CD4-positive, alpha-beta T cell treated with Interleukin-15 for 1 hour (primary cell): ENCODE measurements around the gene ZC3H14.
A peak's percentile ranks its signal among the peaks of the same experiment; 100 is the strongest.
"Not testable (repeated sequence)": the region's sequence is repeated elsewhere in the genome, so short reads cannot be mapped to it uniquely, and the experiment has no call there.

Experiments
- DNase-seq: peaks from one replicate; pipeline ENCODE4 v3.0.0-alpha.2; 2020

The ZC3H14 gene, protein sequence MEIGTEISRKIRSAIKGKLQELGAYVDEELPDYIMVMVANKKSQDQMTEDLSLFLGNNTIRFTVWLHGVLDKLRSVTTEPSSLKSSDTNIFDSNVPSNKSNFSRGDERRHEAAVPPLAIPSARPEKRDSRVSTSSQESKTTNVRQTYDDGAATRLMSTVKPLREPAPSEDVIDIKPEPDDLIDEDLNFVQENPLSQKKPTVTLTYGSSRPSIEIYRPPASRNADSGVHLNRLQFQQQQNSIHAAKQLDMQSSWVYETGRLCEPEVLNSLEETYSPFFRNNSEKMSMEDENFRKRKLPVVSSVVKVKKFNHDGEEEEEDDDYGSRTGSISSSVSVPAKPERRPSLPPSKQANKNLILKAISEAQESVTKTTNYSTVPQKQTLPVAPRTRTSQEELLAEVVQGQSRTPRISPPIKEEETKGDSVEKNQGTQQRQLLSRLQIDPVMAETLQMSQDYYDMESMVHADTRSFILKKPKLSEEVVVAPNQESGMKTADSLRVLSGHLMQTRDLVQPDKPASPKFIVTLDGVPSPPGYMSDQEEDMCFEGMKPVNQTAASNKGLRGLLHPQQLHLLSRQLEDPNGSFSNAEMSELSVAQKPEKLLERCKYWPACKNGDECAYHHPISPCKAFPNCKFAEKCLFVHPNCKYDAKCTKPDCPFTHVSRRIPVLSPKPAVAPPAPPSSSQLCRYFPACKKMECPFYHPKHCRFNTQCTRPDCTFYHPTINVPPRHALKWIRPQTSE

GRCh38 chr14:88562831-88563686 is at the start of gene ZC3H14:
Gene ZC3H14 (plus strand): TSS chr14:88563037. CDS start chr14:88563134, 97 bp downstream.
- peak; percentile 90 for DNase-seq

DNA sequence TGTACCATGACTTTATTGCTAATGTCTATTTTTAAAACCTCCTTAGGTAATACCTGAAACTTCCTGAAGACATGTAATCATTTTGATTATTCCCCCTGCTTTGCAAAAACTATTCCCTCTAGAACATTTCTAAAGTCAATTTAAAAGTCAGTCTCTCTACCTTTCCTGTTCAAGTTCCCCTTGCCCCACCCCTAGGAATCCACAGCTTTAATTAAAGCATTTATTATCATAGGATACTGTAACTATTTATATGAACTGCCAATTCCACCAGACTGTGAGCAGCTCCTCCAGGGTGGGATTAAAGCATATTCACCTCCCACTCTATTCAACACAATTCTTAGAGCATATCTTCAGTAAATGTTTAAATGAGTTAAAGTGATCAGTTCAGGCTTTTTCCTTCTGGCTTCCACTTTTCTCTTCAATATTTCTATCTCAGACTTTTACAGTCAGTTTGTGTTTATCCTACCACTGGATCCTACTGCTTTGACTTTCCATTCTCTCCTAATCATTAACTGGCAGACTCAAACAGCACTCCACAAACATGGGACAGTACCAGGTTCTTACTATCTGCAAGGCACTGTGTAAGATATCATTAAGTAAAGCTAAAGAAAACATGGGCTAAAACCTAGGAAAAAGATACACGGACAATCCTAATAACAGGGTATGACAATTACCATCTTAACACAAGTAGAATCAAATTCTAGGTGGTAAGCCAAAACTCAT is 47.2 kb upstream of the ZC3H14 start:
- no peak for DNase-seq

GRCh38 chr14:88516861-88517357 is 45.9 kb upstream of the ZC3H14 start:
- no peak for DNase-seq

GRCh38 chr14:88518592-88519512 is 44.0 kb upstream of the ZC3H14 start:
- DNase-seq, result no peak

DNA sequence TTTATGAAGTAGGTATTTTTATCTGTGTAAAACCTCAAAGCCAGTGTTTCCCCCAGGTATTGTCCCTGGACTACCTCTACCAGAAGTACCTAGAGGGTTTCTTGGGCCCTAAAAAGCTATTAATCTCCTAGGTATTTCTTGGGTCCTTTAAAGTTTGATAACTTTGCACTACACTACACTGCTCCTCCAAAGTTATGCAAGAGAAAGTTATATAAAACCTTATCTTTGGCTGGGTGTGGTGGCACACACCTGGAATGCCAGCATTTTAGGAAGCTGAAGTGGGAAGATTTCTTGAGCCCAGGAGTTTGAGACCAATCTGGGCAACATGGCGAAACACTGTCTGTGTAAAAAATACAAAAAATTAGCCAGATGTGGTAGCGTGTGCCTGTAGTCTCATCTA is 42.9 kb upstream of the ZC3H14 start:
- DNase-seq, result no peak

DNA sequence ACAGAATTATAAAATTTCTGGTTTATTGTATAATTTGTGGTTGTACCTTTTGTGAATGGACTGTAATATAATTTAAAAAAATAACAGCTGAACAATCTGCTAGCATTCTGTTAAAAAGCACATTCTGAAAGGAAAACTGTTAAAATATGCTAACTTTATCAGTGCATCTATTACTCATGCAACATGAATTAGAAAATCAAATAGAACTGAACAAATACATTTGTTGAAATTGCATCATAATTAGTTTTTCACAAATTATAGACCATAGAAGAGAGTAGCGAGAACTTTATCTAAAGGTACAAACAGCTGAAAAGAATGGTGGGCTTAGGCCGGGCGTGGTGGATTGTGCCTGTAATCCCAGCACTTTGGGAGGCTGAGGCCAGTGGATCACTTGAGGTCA is 41.0 kb upstream of the ZC3H14 start:
- DNase-seq, result no peak

DNA sequence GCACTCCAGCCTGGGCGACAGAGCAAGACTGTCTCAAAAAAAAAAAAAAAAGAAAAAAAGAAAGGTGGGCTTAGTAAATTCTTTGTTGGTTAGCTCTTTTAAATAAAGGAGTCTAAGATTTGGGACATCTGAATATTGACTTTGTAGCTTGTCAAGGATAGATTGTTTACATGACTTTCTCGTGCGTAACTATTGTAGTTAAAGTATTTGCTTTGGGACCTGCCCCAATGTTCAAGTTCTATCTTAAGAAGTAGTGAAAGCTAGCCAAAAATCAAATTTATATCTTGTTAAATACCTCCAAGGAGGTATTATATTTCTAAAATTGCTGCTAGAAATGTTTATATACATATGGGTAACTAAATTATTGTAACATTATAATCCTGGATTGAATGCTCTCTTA is 40.4 kb upstream of the ZC3H14 start:
- DNase-seq, result no peak

- not testable (repeated sequence) for DNase-seq
Measured at GRCh38 chr14:88529889-88530288, 32.9 kb upstream of the ZC3H14 start.

- no peak for DNase-seq
Measured at GRCh38 chr14:88533064-88533602, 29.7 kb upstream of the ZC3H14 start.

DNA sequence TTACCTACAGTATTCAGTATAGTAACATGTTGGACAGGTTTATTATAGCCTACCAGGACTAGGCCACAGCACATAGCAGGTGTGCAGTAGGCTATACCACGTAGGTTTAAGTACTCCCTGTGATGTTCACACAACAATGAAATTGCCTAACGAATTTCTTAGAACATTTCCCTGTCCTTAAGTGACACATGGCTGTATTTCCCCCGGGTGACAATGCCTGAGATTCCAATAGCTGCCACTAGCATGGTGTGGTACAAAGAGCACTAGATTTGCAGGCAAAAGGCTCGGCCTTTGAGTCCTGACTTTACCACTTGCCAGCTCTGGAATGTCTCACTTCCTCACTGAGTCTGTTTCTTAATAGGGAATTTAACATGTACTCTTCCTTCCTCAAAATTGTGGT is 27.7 kb upstream of the ZC3H14 start:
- DNase-seq, result no peak

DNA sequence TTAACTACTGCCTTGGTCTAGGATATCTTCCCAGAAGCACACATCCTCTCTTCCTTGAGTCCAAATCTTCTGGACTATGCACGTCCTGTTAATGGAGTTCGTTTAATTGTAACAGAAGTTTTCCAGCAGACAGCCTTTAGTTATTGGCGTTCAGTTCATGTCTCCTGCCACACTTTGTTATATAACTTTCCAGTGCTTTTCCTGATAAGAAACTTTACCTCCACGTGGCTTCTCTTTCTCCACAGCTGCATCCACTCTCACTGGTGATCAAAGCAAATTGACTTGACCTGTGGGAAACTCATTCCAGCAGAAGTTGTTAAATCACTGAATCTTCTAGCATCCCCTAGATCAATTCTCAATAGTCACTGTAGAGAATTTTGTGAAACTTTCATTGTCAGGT is 27.0 kb upstream of the ZC3H14 start:
- DNase-seq, result no peak

DNA sequence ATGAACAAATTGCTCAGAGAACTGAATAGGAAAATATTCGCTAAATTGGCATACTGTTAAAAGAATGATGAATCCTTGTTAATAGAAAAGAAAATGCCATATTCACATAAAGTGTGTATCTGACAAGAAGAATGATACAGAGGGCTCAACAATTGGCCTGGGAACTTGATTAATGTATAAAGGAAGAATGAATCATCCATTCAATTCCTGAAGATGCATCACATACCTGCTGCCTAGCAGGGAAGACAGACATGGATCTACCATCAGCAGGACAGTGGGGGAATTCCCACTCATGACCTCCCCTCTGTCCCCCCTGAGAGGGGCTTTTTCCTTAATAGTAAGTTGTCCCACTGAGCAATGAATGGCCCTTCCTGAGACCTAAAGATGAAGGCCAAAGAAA is 21.5 kb upstream of the ZC3H14 start:
- DNase-seq, result no peak

DNA sequence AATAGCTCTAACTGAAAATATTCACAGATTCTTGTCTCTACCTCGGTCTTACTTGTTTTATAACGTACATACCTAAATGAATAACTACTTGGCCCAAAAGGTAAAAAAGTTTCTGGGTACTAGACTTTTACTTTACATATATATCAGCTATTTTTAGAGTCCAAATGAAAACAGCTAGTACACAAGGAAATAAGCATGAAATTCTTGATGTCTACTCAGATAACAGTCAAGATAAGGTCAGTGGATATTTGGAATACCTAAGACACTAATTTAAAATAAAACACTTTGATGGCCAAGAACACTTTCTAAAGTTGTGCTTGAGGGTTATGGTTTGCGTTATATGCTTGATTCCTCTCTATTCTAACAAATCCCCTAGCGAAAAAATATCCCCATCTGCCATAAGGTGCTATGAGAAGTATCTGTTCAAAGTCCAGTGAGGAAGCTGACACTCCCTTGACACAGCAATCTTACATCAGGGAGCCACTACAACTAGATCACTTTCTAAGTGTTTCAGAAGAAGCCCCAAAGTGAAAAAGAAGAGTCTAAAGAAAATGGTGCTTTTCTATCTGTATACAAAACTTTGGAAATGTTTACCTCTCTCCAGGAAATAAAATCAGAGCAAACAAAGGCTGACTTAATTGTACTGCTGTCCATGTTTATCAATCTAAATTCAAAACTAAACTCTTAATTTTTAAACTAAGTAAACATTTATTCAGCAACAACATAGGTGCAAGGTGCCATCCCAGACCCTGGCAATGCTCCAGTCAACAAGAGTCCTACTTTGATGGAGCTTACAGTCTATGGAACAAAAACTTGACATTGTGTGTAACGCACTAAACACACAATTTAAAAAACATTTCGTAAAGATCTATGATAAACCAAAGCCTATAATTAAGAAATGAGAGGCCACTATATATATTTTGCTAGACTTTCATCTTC is 19.7 kb upstream of the ZC3H14 start:
- no peak for DNase-seq

GRCh38 chr14:88545256-88545655 is 17.6 kb upstream of the ZC3H14 start:
- DNase-seq, result no peak

GRCh38 chr14:88546621-88547385 is 16.0 kb upstream of the ZC3H14 start:
- no peak for DNase-seq

GRCh38 chr14:88547386-88547780 is 15.5 kb upstream of the ZC3H14 start:
- no peak for DNase-seq

- no peak for DNase-seq
Measured at GRCh38 chr14:88550078-88550477, 12.8 kb upstream of the ZC3H14 start.

DNA sequence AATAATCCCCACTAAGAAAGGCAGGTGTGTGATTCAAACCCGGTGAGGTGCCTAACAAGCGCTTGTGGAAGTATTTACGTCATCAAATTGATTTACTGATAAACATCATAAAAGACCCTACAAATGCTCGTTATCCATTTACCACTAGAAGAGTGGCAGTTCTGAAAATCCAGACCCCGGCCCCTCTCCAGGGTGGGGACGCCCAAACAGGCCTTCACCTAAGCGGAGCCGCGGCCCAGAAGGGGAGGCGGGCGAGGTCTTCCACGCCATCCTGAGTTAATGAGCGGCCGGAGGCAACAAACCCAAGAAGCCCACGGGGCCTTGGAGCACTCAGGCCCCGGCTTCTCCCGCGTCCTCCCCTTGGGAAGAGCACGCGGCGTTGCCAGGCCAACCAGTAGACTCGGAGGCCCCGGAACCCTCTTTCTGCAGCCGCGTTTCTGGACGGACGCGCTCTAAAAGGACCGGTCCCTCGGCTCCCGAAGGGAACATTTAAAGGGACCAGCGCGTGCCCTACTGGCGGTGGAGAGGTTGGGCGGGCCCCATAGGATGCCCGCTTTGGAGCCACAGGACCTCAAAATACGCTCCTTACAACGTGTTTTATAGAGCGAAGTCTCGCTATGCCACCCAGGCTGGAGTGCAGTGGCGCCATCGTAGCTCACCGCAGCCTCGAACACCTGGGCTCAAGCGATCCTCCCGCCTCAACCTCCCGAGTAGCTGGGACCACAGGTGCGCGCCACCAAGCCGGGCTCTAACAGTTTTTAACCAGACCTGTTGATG is 11.6 kb upstream of the ZC3H14 start:
- peak; percentile 40 for DNase-seq
